ENCODE measurements around the gene CUTA.

Gene CUTA

DNA sequence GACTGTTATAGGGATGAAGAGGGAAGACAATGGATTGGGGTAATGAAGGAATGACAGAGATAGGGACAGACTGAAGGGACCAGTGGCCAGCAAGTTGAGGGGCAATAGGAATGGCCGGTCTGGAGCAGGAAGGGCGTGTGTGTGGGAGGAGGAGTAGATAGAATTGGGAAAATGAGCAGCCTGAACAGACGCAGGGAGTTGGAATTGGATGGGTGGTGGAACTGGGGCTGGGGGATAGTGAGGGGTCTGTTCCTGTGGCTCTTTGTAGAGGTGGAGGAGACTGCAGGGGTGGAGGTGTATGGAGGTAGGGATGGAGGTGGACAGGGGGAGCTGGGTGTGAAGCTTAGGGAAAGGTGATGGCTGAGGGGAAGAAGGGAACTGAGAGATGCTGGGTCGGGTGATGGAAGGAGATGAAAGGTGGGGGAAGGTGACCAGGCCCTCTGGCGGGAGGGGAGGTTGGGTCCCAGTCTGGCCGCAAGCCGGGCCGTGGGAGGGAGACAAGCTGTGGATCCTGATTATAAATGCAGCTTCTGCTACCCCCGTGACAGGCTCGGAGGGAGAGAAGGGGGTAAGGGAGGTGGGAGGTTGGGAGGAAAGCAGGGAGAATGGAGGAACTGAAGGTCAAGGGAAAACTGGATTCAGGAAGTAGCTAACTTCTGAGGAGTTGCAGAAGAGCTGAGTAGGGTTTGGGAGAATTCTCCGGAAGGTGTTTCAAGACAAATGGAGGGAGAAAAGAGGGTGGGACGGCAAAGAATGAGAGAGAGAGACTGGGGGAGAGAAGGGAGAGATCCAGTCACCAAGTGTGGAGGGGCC lies 7.2 kb upstream of the CUTA start:
- peak in 13 of 58 donors; percentile 9 to 46 (median 32) for DNase-seq

DNA sequence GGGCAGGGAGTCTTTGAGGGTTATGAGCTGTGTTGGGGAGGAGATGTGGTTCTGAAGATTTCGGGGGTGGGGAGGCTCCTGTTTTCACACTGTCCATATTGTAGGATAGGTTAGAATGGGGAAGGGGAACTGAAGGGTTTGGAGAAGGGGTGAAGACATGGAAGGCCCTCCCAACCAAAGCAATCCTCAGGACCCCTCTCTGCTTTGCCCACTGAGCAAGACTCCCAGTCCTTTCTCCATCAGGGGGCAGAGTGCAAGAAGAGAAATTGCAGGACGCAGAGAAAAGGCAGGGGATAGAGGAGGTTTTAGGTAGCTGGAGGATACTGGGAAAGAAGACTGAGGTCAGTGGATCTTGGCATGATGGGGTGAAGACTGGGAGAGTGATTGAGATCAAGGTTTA lies 5.9 kb upstream of the CUTA start:
- no peak for DNase-seq

DNA sequence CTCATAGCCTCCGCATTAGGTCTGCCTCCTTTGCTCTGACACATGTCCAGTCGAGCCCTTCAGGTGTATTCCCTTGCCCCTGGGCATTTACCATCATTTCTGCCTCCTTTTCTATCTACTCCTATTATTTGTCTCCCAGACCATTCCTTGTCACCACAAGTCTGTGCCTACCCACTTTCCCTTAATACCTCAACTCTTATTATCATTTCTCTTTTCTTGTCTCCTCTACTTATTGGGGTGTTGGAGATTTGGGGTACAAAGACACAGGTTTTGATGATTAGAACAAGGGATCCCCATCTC lies 3.4 kb upstream of the CUTA start:
- no peak for DNase-seq

DNA sequence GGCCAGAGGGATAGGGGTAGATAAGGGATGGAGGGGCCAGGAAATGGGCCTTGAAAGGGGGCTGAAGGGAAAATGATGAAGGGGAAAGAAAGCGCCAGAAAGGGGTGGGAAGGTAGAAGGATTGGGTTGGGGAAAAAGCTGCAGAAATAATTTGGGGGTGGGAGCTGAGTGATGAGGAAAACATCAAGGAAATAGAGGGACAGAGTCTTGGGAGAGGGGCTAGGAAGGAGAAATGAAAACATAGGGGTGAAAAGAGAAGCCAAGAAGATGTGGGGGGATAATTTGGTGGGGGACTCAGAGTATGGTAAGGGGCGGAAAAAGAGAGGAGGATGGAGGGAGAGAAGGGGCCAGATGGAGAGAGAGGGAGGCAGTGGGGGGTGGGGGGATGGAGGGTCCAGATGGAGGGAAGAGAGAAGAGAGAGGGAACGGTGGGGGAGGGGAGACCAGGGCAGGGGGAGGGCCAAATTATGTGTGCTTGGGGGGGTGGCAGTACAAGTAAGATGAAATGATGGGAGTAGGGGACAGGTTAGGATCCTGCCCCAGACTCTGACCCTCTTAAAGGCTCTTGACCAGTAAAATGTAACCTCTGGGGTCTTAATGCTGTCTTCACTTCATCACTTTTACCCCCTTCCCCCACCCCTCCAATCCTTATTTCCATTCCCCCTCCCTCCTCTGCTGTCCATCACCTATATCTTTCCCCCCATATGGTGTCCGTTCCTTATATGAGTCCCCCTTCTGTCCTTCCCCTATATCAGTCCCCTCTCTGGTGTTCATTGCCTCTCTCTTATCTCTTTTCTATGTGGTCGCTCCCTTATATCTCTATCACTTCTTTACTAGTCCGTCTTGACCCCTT lies 2.8 kb upstream of the CUTA start:
- no peak for DNase-seq

DNA sequence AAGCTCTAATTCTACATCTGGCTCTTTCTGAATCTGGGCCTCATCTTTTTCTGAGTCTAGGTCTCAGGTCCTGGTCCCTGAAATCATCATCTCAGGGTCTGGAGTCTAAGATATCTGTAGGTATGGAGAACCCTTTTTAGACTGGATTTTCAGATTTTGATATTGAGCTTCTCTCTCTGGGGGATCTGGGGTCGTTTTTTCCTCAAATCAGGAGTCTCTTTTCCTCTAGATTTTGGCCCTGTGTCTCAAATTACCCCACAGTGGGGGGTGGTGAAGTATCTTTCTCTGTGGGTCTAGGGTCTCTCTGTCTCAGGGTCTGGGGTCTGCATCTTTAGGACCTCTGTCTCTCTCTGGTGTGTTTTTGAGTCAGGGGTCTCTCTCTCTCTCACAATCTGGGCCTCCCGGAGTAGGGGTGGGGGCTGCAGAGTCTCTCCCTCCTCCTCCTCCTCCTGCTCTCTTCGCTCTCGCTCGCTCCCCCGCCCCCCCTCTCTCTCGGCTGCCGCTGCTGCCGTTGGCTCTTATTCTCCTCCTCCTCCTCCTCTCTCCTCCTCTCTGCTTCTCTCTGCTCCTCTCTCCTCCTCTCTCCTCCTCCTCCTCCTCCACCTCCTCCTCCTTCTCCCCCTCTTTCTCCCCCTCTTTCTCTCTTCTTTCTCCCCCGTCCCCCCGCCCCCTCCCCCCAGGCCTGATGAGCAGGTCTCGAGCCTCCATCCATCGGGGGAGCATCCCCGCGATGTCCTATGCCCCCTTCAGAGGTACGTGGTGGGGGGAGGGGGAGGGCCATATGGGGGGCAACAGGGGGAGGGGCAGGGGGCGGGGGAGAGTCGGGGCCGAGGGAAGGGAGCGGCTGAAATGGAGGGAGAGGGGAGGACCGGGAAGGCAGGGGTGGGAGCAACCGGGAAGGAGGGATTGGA lies 1.9 kb upstream of the CUTA start, which contains the start of gene SYNGAP1:
Gene SYNGAP1, plus strand, starts transcription at position 486 of the 911 bp plus-strand sequence. Its CDS starts 200 bp downstream, at position 686.
- DNase-seq: peak in 39 of 58 donors; percentile 13 to 75 (median 41)

DNA sequence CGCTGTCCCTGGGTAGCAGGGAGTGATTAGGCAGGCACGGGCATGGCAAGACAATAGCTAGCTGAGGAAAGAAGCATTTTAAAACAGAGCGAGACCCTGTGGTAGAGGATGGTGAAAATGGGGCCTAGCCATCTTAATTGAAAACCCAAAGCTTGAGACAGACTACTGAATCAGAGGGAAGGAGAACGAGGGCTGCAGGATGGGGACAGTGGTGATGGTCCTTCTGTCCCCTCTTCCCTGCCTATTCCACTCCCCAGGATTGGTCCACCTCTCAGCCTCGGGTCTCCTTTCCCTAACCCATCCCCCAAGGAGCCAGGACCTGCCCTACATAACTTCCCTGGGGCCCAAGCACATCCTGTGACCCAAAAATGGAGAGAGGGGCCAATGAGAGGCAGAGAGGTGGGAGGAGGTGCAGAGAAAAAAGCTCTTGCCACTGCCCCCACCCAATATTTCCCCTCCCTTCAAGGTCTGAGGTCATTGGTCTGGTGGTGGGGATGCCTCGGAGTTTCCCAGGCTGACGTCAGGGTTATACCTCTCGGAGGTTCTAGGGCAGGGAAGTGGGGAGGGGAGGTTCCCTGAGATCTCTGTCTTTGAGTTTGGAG lies 884 bp upstream of the CUTA start:
- DNase-seq: no peak

DNA sequence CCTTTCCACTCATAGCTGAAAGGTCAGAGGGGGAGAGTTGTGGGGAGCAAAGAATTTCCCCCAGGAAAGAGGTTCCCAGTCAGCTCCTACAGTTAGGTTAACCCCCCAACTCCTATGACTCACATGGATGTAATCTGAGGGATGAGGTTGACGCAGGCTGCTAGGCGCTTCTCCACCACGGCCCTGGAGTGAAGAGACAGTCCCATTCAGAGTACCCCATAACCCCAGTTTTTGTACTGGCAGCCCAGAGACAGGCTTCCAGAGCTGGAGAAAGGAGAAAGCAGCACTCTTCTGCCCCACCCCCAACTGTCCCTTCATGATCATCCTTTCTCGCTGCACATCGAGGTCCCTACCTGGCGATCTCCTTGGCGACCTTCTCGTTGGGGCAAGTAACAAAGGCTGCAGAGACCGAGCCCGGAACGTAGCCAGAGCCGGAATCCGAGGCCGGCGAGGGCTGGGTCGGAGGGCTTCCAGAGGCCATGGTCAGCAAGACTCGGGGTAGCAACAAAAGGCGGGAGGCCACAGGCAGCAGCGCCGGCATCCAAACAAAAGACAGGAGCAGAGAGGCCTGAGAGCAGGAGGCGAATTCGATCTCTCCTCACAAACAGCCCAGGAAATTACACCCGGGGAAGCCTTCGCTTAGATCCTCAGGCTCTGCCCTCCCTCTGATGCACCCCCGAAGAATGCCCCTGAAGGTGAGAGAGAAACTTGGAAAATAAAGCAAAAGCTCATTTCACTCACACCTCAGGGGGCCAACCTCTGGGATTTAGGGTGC lies 592 bp downstream of the CUTA start:
- peak in 3 of 58 donors; percentile 36 to 49 (median 40) for DNase-seq

DNA sequence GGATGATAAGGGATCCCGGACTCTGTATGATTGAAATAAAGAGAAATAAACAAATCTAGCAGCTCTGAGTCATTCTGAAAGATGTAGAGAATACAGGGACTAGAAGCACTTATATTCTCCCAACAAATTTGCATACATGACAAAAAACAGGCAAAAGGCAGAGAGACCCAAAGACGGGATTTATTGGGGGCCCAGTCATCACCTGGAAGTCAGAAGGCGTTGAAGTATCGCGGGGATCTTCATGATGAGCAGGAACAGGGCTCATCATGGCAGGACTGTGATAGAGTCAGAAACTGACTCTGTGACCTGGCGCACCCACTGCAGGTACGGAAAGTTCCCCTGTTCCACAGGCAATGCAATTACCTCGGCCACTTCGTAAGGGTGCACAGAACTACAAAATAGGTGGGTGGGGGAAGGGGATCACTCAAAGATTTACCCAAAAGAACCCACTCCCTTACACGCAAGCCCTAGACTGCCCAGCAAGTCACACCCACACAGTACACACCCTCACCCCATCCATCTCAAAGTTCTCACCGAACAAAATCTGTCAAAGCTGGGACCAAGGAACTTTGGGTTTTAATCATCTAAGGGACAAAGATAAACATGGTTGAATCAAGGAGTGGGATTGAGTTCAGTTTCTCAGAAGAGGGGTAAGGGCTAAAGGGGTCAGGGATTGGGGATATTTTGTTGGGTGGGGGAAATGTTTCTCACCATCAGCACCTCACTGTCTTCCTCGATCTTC lies 1.4 kb downstream of the CUTA start:
- no peak for DNase-seq

DNA sequence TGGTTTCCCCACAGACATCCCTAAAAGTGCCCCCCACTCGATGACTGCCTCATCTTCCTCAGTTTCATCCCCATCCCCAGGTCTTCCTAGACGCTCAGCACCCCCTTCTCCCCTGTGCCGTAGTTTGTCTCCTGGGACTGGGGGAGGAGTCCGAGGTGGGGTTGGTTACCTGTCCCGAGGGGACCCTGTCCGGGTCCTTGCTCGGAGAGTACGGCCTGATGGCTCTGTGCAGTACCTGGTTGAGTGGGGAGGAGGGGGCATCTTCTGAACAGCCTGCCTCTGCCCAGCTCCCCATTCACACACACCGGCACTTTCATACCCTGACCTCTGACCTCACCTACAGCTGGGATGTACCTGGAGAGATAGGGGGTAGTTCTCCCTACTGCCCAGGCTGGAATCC lies 2.1 kb downstream of the CUTA start:
- DNase-seq: no peak

DNA sequence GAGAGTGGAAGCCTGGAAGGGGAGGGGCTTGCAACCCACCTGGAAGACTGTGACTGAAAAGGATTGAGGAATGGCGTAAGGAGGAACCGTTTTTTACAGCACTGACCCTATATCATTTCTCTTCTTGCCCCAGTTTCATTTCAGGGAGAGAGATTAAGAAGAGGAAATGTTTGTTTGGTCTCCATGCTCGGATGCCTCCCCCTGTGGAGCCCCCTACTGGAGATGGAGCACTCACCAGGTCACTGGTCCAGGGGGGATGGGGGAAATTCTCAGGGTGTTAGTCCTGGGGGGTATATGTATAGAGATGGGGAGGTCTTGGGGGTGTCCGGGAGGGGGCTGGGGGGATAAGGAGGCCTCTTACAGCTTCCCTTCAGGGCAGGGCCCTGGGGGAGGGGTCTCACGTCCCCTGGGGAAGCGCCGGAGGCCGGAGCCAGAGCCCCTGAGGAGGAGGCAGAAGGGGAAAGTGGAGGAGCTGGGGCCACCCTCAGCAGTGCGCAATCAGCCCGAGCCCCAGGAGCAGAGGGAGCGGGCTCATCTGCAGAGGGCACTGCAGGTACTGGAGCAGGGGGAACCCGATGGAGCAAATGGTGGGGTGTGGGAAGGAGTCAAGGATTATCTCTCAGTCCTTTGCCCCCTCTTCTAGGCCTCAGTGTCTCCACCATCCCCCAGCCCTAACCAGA lies 3.2 kb downstream of the CUTA start:
- no peak for DNase-seq

DNA sequence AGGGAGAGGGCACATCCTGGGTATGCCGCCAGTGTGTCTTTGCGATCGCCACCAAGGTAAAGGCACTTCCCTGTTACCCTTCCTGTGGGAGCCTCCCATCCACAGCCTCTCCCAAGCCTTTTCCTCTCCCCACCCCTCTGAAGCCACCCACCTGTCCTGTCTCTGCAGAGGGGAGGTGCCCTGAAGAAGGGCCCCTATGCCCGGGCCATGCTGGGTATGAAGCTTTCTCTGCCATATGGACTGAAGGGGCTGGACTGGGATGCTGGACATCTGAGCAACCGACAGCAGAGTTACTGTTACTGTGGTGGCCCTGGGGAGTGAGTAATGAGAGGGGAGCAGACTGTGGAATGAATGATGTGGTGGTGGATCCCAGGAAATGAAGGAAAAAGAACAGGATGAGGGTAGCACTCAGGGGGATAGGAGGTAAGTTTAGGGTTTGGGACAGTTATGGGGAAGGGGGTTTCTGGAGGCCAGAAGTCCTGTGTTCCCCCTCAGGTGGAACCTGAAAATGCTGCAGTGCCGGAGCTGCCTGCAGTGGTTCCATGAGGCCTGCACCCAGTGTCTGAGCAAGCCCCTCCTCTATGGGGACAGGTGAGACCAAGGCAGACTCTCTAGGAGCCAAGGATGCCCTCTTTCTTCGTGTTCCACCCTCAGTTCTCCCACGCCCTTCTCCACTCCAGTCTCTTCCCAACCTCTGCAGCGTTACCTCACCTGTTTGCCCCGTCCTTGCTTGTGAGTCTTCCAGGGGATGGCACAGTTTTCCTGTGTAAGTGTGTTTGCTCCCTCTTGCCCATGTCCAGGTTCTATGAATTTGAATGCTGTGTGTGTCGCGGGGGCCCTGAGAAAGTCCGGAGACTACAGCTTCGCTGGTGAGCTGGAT lies 4.4 kb downstream of the CUTA start:
- DNase-seq: no peak

DNA sequence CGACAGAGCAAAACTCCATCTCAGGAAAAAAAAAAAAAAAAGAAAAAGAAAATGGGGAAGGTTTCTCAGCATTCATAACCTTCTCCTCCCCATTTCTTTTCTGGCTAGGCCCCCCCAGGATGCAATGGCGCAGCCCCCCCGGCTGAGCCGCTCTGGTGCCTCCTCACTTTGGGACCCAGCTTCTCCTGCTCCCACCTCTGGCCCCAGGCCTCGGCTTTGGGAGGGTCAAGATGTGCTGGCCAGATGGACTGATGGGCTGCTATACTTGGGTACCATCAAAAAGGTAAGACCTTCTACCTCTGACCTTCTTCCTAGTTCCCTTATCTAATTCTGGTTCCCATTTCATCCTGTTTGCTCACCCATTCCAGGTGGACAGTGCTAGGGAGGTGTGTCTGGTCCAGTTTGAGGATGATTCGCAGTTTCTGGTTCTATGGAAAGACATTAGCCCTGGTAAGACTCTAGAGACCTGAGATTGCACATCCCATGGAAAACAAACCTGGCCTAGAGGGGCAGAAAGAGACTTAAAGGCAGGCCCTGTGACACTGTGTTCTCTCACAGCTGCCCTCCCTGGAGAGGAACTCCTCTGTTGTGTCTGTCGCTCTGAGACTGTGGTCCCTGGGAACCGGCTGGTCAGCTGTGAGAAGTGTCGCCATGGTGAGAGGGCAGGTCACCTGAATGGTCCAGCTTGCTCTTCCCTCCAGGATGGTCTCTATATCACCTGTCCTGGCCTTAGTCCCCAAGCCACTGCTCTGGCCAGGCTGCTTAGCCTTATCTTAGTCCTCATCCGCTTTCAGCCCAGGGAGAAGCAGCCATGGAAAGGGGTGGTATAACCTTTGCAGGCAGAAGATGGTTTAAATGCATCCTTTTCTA lies 5.5 kb downstream of the CUTA start:
- no peak for DNase-seq

DNA sequence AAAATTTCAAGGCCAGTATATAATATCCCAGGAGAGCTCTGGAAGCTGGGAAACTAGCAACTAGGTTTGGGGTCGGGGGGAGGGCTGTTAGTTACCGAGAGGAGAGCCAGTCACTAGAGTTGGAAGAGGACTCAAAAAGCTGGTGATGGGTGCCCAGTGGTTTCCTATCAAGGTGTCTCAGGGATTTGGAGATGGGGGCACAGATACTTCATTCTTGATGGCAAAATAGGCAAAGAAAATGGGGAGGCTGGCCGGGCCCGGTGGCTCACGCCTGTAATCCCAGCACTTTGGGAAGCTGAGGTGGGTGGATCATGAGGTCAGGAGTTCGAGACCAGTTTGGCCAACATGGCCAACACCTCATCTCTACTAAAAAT lies 6.3 kb downstream of the CUTA start:
- no peak for DNase-seq

DNA sequence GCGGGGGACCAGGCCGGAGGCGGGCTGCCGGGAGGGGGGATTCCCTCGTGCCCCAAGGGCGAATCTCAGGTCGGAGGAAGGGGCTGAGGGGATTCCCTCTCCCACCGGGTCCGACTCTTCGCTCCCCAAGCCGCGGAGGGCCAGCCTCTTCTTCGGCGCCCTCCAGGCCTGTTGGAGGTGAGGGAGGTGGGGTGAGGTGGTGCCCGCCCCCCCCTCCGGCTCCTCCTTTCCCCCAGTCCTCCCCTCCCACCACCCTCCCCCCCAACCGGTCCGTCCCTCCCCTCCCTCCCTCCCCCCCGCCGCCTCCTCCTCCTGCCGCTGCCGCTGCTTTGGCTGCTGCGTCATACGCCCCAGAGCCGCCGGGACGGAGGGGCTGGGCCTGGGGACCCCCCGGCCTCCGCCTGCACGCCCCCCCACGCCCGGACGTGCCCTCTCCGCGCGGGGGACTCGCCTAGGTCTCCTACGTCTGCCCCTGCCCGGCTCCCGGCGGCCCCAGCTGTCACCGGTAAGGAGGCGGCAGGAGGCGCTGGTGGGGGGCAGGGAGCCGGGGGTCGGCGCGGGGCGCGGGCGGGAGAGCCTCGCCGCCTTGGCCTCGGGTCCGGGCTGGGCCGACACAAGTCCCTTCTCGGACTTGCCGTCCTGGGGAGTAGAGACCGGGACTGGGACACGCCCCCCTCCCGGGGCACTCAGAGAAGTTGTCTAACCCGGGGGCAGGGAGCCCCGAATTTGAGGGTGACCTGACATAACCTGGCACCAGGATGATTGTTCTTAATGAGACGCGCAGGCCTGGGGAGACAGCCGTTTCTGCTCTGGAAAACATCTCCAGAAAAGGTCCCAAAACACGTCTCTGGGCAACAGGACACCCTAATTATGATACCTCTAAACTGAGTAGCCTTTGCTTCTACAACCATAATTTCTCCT lies 6.9 kb downstream of the CUTA start, which contains the start of gene PHF1:
Gene PHF1, plus strand, starts transcription at position 304 of the 921 bp plus-strand sequence. CDS start 1,250 bp downstream, outside the sequence.
- DNase-seq: peak in 24 of 58 donors; percentile 45 to 83 (median 66)

DNA sequence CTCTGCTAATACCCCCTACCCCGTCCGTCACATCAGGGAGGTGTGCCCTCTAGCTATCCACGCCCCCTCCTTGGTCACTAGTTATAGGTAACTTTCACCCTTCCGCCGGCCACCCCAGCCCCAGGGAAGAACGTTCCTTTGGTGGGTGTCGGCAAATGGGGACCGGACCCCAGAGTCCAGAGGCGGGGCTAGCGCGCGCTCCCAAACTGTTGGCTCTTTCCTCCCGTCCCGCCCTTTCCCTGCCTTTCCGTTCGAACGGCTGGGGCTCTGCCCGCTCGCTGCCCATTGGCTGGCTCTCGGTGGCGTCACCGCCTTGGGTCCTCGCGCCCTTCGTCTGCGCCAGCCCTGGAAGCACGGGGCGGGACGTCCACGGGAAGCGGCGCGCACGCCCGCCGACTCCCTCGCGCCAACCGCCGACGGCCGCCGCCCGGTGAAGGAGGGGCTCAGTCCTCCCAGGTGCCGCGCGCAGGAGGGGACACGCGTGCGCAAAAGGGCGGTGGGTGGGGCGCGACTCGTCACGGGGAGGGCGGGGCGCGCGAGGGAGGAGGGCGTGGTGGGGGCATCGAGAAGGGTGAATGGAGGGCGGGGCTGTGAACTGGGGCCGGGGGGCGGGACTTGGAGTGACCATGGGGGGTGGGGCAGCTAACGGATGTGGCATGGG lies 7.7 kb downstream of the CUTA start:
- DNase-seq: peak; percentile 79 to 100 (median 97)
